Suprapubic skin (tissue), 4 donors: ENCODE results near the gene TBC1D1. TPM values are rescaled to one million over a fixed set of nuclear protein-coding genes. Genes with fewer than 3 reads are reported as not detected.
"Not testable (repeated sequence)": the region's sequence is repeated elsewhere in the genome, so short reads cannot be mapped to it uniquely, and the experiment has no call there.

Experiments
- DNase-seq, 2 donors: peaks; one replicate each; pipeline ENCODE4 v3.0.0-alpha.2; 2019; ENCODE audit warnings: low spot score in 2 of 2
- H3K27ac ChIP-seq: fragments of 200-600 bp; sonication (generic); one replicate; pipeline ENCODE4 v1.5.1; 2019
- H3K27me3 ChIP-seq: fragments of 200-600 bp; sonication (generic); one replicate; pipeline ENCODE4 v1.5.1; 2019
- H3K36me3 ChIP-seq: fragments of 200-600 bp; sonication (generic); one replicate; pipeline ENCODE4 v1.5.1; 2019
- H3K4me1 ChIP-seq: fragments of 200-600 bp; sonication (generic); one replicate; pipeline ENCODE4 v1.5.1; 2019
- H3K4me3 ChIP-seq: fragments of 200-600 bp; sonication (generic); one replicate; pipeline ENCODE4 v1.5.1; 2019; ENCODE audit warnings: mild to moderate bottlenecking
- H3K9me3 ChIP-seq: fragments of 200-600 bp; sonication (generic); one replicate; pipeline ENCODE4 v1.5.1; 2019
- CTCF ChIP-seq, 2 donors: fragments of 200-600 bp in 1 of 2; fragments of 450-650 bp in 1 of 2; sonication (generic) in 1 of 2; IDR thresholded peaks; one replicate each; pipeline ENCODE4 v1.5.1; 2016 to 2019; ENCODE audit warnings: antibody characterized with exemption in 2 of 2, mild to moderate bottlenecking in 1 of 2, moderate library complexity in 1 of 2
- EP300 ChIP-seq: sonication (generic); formaldehyde crosslinking; IDR thresholded peaks from one replicate; pipeline ENCODE4 v1.6.1; 2017; ENCODE audit warnings: antibody characterized with exemption
- POLR2A ChIP-seq, 2 donors: fragments of 450-650 bp; IDR thresholded peaks; one replicate each; pipeline ENCODE4 v1.6.1; 2017; ENCODE audit warnings: antibody characterized with exemption in 2 of 2, mild to moderate bottlenecking in 2 of 2, moderate library complexity in 2 of 2
- POLR2AphosphoS5 ChIP-seq, 3 donors: sonication (generic); formaldehyde crosslinking; IDR thresholded peaks; one replicate each; pipeline ENCODE4 v1.6.1; 2017; ENCODE audit warnings: antibody characterized with exemption in 3 of 3
- WGBS: methylation state at CpG from one replicate; pipeline ENCODE4 v1.1.5; 2018; 5-methylcytosine and 5-hydroxymethylcytosine counted together
- total RNA-seq, 4 donors: library from RNA; depleted of rRNA; stranded (reverse); fragments of >200 nt; gene quantifications; one replicate each; pipeline ENCODE4 v1.1.0, GENCODE V29; 2016

Gene TBC1D1
- total RNA-seq, 4 donors from 2014 or later, result 16.3 to 32.0 (median 22.2) TPM

- no peak overlapping the region for H3K27ac ChIP-seq
- TF ChIP-seq EP300, result no peak
- TF ChIP-seq POLR2AphosphoS5 (IDR thresholded peaks at IDR 0.05), result no peak
- TF ChIP-seq CTCF (IDR thresholded peaks at IDR 0.05), result no peak
- TF ChIP-seq POLR2A (IDR thresholded peaks at IDR 0.05), result no peak
- H3K4me1 ChIP-seq, result peaks cover 4% of the 10 kb centered on the region
- DNase-seq, result no peak
- no peaks in the 10 kb centered on the region for H3K36me3 ChIP-seq
- H3K4me3 ChIP-seq, result no peak overlapping the region
- no peaks in the 10 kb centered on the region for H3K9me3 ChIP-seq
- 78% methylated on average over 3 of the region's 3 CpGs for WGBS
- no peaks in the 10 kb centered on the region for H3K27me3 ChIP-seq
Measured at GRCh38 chr4:37968747-37969146, 77.9 kb downstream of the TBC1D1 start.

GRCh38 chr4:37970702-37971101 is 79.8 kb downstream of the TBC1D1 start:
- TF ChIP-seq CTCF (IDR thresholded peaks at IDR 0.05) (peak in 1 of 2 donors; percentile 51), POLR2A (IDR thresholded peaks at IDR 0.05) (no peak)
- no peak overlapping the region for H3K4me3 ChIP-seq
- H3K27ac ChIP-seq, result no peak overlapping the region
- H3K4me1 ChIP-seq, result peaks cover 4% of the 10 kb centered on the region
- peak in 1 of 2 donors; percentile 76 for DNase-seq
- WGBS, result 16% methylated on average over 1 of the region's 1 CpG
- H3K9me3 ChIP-seq, result no peaks in the 10 kb centered on the region
- H3K36me3 ChIP-seq, result no peaks in the 10 kb centered on the region
- no peaks in the 10 kb centered on the region for H3K27me3 ChIP-seq

- TF ChIP-seq POLR2A (IDR thresholded peaks at IDR 0.05) (no peak), EP300 (no peak), POLR2AphosphoS5 (IDR thresholded peaks at IDR 0.05) (no peak), CTCF (IDR thresholded peaks at IDR 0.05) (no peak)
- Histone ChIP-seq H3K9me3 (no peaks in the 10 kb centered on the region), H3K36me3 (no peaks in the 10 kb centered on the region), H3K4me1 (peaks cover 4% of the 10 kb centered on the region), H3K27me3 (no peaks in the 10 kb centered on the region), H3K4me3 (no peak overlapping the region), H3K27ac (no peak overlapping the region)
- 84% methylated on average over 4 of the region's 4 CpGs for WGBS
- no peak for DNase-seq
Measured at GRCh38 chr4:37971202-37971601, 80.3 kb downstream of the TBC1D1 start.

GRCh38 chr4:37973441-37973840 is 82.6 kb downstream of the TBC1D1 start:
- Histone ChIP-seq H3K4me1 (peaks cover 19% of the 10 kb centered on the region), H3K9me3 (no peaks in the 10 kb centered on the region), H3K27me3 (no peaks in the 10 kb centered on the region), H3K27ac (no peak overlapping the region), H3K36me3 (no peaks in the 10 kb centered on the region), H3K4me3 (no peak overlapping the region)
- TF ChIP-seq POLR2A (IDR thresholded peaks at IDR 0.05), result no peak
- TF ChIP-seq CTCF (IDR thresholded peaks at IDR 0.05), result no peak
- TF ChIP-seq POLR2AphosphoS5 (IDR thresholded peaks at IDR 0.05), result no peak
- no peak for DNase-seq
- WGBS, result 70% methylated on average over 3 of the region's 3 CpGs

GRCh38 chr4:37975321-37975822 is 84.5 kb downstream of the TBC1D1 start:
- not testable (repeated sequence) for H3K27me3 ChIP-seq, H3K27ac ChIP-seq, H3K4me3 ChIP-seq, H3K36me3 ChIP-seq, DNase-seq, H3K9me3 ChIP-seq
- WGBS, result 91% methylated on average over 13 of the region's 13 CpGs
- H3K4me1 ChIP-seq, result peaks cover 17% of the 10 kb centered on the region

GRCh38 chr4:37976507-37976906 is 85.6 kb downstream of the TBC1D1 start:
- WGBS, result 46% methylated on average over 3 of the region's 3 CpGs
- TF ChIP-seq POLR2A (IDR thresholded peaks at IDR 0.05) (no peak), POLR2AphosphoS5 (IDR thresholded peaks at IDR 0.05) (no peak)
- no peak for DNase-seq

More at GRCh38 chr4:37976507-37976906, 85.6 kb downstream of the TBC1D1 start:
- Histone ChIP-seq H3K27me3 (no peaks in the 10 kb centered on the region), H3K9me3 (no peaks in the 10 kb centered on the region), H3K4me3 (peak overlapping the region; percentile 86), H3K27ac (peak overlapping the region; percentile 92), H3K4me1 (peaks cover 15% of the 10 kb centered on the region), H3K36me3 (no peaks in the 10 kb centered on the region)
